GM19463 (cell line): ENCODE data around the gene KLHDC10.
"Not testable (repeated sequence)": the region's sequence is repeated elsewhere in the genome, so short reads cannot be mapped to it uniquely, and the experiment has no call there.

Experiments
- ATAC-seq: cut with Tn5 transposase; IDR thresholded peaks from one replicate; pipeline ENCODE4 v1.9.1; 2021; ENCODE audit warnings: mild to moderate bottlenecking, moderate library complexity; ENCODE audit not compliant: unreplicated experiment

The KLHDC10 gene

DNA sequence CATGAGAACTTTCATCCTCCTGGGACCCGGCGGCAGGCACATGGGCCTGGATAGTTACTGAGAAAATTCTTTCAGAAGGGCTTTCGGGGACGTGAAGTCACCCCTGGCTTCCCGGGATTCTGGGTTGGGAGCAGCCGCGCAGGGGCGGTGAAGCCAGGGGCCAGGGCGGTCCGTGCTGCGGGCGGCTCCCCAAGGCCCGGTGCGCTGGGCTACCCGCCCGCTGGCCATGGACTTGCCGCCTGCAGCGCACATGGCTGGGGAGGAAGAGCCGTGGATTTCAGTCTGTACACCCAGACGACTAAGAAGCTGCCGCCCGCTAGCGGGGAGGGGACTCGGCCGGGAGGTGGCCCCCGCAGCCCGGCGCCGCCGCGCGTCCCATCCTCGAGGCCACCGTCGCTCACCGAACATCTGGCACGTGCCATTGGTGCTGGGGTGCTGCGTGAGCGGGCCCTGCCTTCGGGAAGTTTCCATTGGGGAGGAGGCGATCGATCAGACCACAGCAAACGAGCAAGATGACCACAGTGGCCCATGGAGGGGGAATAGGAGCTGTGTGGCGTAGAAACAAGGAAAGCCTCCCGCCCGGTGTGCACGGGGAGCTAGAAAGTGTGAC is 70.3 kb downstream of the KLHDC10 start:
- ATAC-seq = no peak

DNA sequence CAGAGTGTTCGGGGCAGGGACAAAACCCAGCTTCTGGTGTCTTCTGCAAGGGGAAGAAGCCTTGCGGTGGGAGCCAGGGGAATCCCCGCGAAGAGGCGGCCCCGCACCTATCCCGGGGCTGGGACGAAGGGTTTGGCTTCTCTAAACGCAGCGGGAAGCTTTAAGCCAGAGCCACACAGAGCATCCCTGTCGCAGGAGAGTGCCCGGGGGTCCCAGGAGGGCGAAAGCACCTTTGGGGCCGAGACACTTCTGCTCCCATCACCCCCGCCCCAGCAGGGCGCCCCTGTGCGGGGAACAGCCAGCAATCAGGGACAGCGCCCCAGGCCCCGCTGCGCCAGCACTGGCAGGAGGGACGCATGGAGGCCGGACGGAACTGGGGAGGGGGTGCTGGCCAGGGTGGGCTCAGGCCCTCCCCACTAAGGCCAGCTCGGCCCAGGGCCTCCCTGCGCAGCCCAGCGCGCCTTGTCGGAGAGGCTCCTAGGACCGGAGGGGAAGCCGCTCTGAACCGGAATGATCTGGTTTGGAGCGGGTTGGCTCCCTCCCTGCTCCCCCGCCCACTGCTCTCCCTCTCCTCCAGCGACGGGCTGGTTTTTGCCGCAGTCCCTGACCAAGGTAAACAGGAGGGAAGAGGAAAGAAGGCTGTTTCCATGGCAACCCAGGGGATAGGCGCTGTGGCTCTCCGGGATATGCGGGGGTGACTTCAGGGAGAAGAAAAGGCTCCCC is 71.0 kb downstream of the KLHDC10 start:
- ATAC-seq = peak; percentile 56

DNA sequence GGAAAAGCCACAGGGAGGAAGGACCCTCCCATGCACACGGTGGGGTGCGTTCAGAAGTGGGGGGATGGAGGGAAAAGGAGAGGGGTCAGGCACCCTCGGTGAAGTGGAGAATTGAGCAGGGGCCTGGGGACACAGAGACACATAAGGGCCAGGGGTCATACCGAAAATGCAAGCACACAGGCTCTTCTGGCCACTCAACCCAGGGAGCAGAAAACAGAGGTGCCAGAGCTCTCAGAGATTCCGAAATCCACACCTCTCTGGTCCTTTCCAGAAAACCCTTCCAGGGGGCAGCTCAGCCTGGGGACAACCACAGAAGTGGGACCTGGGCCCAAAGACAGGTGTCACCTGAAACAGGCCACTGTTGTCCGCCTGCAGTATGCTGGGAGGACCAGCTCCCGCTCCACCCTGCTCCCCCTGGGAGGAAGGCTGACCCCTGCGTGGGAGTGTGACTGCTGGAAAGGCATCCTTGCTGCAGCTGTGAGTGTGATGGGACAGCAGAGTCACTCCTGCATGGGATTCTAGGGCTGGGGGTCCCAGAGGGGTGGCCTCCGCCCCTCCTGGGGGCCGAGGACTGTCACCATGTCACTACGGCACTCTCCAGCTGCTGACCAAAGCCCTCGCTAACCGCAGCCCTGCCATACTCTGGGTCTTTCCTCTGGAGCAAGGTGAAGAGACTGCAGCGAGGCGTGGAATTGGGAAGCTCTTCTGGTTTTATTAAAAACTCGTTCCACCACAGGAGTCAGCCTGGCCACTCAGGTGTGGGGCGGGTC is 71.7 kb downstream of the KLHDC10 start:
- no peak for ATAC-seq

DNA sequence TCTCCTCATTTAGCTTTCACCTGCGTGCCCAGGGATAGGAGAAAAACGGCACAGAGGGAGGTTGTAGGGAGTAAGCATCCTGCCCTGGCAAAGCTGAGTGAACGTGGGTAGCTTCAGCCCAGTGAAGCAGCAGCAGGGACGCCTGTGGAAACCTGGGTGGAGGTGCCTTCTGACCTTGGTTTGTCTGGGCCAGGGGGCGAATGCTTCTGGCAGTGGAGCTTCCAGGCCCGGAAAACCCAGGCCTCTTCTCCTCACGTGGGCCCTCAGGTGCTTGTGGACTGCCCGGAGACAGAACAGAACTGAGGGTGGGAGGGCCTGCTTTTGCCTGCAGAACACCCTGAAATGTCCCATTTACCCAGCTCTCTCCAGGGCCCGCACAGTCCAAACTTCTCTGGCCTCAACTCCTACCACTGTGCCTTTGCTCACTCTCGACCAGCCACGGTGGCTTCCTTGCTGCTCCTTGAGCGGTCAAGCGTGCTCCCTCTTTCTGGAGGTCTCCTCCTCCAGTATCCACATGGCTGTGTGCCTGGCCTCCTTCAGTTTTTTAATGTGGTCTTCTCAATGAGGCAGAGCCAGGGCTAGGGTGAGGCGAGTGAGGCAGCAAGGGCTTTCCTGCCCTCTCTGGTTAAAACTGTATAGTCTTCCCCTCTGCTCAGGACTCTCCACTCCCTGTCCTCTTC is 72.5 kb downstream of the KLHDC10 start:
- ATAC-seq = no peak

DNA sequence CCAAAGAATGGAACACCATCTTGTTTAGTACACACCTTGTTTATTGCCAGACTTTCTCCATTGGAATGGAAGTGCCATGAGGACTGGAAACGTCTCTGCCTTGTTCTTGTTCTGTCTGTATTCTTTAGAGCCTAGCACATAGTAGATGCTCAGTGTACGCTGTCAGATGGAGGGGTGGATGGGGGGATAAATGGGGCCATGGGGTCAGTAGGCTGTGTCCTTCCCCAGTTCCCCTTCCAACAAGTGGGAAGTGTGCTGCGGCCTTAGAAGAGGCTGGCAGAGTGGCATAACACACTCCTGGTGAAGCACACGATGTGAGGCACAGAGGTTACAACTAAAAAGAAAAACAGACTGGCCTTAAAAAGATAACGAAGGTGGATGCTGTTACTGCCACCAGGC is 73.0 kb downstream of the KLHDC10 start:
- no peak for ATAC-seq

DNA sequence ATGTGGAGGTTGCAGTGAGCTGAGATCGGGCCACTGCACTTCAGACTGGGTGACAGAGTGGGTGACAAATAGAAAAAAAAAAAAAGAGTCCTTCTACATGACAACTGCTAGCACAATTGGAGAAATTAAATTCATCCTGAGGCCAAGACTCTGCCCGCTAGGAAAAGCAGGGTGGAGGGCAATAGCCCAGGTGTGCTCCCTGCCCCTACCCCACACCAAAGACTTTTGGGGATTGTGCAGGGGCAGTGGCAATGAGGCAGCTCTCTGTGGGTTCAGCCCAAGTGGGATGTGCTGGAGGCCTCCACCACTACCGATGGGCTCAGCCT is 73.6 kb downstream of the KLHDC10 start:
- no peak for ATAC-seq

DNA sequence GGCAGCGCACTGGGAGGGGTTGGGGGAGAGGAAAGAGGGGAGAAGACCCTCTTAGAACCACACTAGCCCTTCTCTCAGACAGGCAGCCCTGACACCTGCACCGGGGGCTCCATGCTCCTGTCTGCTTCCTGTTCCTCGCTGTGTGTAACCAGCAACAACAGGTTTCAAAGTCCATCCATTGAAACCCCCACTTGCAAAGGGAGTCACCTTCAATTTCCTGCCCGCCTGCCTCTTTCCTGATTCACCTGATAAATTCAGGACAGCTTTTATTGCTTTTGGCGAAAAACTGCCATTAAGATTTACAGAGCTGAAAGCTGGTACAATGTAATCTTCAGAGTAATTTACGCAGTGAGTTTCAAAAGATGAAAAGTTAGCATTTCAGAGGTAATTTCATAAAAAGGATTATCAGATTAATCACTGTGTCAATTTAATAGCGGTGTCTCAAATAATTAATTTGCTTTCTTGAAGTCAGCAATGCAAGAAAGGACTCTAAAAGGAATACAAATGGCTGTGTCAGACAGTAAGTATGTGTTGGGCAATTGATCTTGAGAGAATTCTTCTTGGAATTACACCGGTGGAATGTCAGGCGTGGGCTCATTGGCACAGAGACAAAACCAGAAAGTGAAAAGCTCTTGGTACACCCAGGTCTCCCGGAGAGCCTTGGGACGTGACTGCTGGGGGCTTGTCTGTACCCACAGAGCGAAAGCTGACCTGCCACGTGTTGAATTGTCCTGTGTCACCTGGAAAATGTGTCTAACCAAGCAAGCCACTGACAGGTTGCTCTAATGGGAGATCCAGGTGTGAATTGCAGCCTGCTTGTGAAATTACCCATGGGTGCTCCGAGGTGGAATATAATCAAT is 74.2 kb downstream of the KLHDC10 start:
- ATAC-seq = no peak

DNA sequence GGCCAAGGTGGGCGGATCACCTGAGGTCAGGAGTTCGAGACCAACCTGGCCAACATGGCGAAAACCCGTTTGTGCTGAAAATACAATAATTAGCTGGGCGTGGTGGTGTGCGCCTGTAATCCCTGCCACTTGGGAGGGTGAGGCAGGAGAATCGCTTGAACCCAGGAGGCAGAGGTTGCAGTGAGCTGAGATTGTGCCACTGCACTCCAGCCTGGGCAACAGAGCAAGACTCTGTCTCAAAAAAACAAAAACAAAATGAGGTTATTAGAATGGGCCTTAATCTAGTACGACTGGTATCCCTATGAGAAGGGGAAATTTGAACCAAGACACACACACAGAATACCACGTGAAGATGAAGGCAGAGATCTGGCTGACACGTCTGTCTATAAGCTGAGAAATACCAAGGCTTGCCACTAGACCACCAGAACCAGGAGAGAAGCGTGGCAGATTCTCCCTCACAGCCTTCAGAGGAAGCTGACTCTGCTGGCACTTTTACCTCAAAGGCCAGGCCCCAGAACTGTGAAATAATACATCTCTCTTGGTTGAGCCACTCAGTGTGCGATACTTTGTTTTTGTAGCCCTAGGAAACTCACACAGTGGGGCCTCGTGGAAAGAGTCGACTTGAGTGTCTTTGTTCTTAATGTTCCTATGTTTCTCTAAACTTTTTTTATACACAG is 75.2 kb downstream of the KLHDC10 start:
- ATAC-seq = no peak

DNA sequence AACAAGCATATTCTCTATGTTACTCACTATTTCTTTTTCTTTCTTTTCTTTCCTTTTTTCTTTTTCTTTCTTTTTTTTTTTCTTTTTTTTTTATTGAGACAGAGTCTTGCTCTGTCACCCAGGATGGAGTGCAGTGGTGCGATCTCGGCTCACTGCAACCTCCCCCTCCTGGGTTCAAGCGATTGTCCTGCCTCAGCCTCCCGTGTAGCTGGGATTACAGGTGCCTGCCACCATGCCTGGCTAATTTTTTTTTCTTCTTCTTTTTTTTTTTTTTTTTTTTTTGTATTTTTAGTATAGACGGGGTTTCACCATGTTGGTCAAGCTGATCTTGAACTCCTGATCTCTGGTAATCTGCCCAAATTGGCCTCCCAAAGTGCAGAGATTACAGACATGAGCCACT is 75.8 kb downstream of the KLHDC10 start:
- not testable (repeated sequence) for ATAC-seq

DNA sequence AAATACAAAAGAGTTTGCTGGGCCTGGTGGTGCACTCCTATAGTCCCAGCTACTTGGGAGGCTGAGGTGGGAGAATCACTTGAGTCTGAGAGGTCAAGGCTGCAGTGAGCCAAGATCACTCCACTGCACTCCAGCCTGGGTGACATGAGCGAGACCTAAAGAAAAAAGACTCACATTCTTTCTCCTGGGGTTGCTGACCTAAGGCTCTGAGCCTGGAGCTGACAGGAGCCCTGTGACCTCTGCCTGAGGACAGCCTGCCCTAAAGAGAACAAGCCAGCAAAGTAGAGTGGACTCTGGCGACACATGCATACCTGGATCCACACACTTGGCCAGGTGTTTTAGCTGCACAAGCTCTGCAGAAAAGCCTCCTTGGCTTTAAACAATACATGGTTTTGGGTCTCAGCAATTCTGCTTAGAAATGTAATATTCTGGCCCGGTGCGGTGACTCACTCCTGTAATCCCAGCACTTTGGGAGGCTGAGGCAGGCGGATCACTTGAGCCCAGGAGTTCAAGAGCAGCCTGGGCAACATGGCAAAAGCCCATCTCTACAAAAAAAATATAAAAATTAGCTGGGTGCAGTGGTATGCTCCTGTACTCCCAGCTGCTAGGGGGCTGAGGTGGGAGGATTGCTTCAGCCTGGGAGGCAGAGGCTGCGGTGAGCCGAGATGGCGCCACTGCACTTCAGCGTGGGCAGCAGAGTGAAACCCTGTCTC is 76.5 kb downstream of the KLHDC10 start:
- no peak for ATAC-seq

DNA sequence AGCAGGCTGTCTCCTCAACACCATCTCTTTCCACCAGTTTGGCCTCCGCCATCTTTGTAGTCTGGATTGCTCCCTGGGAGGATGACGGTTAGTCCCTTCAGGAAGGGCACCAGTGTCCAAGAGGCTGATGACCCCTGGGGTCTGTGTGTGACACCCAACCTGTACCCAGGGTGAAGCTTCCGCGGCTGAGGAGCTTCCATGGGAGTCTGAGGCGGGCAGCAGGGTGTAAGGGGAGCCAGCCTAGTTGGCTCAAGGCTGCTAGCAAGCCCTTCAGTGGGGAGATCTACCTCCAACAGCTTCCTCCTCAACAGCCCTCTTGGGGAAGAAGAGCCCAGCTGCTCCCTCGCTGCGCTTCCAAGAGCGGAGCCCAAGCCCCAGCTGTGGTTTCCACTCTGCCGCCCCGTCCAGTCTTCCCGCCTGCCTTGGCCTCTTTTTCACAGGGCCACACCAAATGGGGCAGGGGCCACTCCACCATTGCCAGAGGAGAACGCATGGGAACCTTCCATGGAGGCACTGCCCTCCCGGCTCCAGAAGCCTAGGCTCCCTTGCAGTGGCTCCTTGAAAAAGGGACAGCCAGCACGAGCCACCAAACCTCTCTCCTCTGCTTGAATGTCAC is 77.5 kb downstream of the KLHDC10 start:
- ATAC-seq = no peak

DNA sequence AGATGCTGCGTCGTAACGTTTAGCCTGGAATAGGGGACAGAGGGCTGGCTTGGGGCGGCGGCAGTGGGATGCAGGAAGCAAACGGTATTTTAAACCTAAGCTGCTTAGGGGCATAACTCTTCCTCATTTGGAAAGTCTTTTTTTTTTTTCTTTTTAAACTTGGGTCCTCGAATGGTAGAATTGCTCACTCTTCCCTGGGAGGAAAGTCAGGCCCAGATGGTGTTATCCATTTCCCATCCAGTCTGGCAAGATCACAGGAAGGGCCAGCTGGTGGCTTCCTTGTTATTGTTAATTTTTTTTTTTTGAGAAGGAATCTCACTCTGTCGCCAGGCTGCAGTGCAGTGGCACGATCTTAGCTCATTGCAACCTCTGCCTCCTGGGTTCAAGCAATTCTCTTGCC is 78.2 kb downstream of the KLHDC10 start:
- ATAC-seq = no peak

DNA sequence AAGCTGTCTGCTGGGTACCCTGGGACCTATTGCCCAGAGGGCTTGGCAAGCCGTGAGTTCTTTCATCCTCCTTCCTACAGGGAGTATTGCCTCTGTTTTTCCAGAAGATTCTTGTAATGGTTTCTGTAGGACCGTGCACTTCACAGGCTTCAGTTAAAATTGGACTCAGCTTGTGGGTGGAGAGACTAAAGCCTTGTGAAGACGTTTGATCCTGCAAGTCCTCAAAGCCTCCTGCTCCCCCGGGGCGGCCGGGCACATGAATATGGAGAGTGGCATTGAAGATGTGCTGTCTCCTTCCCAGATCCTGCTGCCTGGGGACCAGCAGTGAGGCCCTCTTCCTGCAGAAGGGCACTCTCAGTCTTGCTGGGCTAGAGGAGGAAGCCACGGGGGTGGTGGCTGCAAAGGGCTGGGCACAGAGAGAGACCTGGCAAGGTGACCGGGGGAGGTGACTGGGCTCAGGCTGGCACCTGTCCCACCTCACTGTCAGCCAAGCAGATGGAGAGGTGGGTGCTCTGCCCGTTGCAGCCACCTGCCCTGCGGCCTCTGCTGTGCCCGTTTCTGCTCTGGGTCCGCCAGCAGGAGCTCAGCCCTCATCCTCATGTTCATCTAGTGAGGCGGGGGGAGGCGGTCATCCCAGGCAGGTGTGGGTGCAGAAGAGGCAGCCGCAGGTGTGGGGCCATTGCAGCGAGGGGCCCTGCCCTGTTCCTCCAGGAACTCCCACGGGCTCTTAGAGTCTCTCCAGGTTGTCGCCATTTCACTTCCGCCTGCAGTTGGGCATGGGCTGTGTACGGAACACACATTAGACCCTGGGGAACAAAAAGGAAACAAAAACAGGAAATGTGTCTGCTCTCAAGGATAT is 79.2 kb downstream of the KLHDC10 start:
- peak; percentile 41 for ATAC-seq

DNA sequence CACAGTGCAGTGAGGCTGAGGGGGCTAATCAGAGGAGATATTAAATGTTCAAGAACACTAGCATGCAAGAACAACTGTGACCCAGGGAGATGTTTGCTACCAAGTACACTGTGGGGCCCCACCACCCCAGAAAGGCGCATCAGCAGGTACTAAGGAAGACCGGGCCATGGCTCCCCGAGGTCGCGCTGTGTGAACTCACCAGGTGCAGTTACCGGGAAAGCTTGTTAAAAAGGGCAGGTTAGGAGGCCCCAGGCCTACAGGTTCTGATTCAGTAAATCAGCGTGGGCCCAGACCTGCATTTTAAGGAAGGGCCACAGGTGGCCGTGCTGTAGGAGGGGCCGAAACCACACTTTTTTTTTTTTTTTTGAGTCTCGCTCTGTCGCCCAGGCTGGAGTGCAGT is 80.3 kb downstream of the KLHDC10 start:
- ATAC-seq = no peak

DNA sequence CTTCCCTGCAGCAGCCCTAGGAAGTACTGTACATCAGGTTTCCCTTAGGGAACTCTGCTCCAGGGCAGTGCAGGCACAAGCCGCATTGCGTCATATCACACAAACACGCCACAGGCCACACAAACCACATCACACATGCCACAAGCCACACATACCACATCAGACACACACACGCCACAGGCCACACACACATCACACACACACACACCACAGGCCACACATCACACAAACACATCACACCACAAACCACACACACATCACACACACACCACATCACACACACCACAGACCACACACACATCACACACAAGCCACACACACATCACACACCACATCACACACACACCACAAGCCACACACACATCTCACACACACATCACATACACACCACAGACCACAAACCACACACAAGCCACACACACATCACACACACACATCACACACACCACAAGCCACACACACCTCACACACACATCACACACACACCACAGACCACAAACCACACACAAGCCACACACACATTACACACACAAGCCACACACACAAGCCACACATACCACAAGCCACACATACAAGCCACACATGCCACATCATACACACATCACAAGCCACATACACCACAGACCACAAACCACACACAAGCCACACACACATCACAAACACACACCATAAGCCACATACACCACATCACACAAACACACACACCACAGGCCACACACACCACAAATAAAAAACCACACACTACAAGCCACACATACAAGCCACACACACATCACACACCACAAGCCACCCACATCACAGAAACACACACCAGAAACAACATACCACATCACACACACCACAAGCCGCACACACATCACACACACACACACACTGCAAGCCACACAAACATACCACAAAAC is 81.5 kb downstream of the KLHDC10 start:
- no peak for ATAC-seq

DNA sequence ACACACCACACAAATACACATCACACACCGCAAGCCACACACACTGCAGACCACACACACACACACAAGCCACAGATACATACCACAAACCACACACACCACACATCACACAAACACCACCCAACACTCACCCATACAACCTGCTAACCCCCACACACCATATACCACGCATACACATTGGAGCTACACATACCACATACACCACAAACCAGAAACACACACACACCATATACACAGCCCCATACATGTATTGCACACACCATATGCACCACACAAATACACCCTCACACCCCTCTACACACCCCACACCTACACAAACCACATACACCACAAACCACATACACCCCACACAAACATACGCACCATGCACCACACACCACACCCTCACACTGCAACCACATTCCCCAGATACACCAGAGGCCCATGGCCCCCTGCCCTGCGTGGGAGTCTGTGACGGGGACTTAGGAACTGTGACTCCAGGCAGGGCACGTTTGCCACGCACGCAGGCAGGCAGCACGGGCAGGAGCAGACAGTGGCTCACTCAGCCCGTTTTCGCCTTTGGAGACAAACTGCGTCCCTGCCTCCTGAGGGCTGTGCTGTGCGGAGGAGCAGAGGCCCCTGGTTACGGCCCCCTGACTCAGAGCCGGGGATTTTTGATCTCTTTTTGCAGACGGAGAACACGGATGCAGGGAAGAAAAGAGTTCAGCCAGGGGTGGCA is 82.3 kb downstream of the KLHDC10 start:
- ATAC-seq = no peak
